ENCODE measurements around the gene TBCD. TPM values are rescaled to one million over a fixed set of nuclear protein-coding genes. Genes with fewer than 3 reads are reported as not detected.

TBCD gene
- total RNA-seq, 2 experiments from 2014 or later: 71.8 to 75.3 TPM

DNA sequence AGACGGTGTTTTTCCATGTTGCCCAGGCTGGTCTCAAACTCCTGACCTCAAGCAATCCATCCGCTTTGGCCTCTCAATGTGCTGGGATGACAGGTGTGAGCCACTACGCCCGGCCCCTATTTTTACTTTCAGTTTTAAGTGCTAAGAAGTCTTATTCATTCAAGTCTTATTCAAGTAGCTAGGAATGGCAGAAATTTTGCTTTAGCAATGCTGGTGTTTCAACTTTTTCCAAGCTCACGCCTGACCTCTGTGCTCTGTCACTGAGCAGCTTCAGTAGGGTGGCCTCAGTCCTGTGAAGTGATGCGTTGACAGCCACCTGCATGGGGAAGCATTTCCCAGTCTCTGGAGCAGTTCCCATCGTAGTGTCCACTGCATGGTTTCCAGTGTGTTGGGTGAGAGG is 75.1 kb downstream of the TBCD start:
- Mint-ChIP-seq H3K36me3 (ENCODE audit: low read depth) (peaks cover 22% of the 10 kb centered on the region), H3K4me3 (no peak overlapping the region), H3K4me1 (ENCODE audit: low read depth) (no peaks in the 10 kb centered on the region), H3K27ac (no peak overlapping the region), H3K9me3 (no peaks in the 10 kb centered on the region), H3K27me3 (ENCODE audit: low read depth) (no peaks in the 10 kb centered on the region)
- intact Hi-C loops (cut with micrococcal nuclease): no loop called here
- no peak for DNase-seq
- CTCF ChIA-PET: no interaction called here

DNA sequence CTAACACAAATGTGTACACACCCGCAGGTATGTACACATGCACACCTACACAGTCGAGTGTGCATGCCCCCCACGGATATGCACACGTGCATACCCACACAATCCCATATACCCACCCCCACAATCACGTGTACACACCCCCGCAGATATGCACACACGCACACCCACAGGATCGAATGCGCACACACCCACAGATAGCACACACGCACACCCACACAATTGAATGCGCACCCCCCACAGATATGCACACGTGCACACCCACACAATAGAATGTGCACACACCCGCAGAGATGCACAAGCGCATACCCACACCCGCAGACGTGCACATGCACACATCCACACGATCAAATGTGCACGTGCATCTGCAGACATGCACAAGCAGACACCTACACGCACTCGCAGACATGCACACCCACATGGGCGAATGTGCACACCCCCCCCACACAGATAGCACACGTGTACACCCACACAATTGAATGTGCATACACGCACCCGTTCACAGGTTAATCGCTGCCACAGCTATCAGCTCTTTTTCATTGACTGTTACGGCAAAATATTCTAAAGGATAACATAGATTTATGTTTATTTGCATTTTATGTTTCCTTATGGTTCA is 77.1 kb downstream of the TBCD start:
- peaks cover 17% of the 10 kb centered on the region for H3K36me3 Mint-ChIP-seq (ENCODE audit: low read depth)
- H3K4me3 Mint-ChIP-seq: no peak overlapping the region
- H3K27ac Mint-ChIP-seq: no peak overlapping the region
- CTCF ChIA-PET: no interaction called here
- no peak for DNase-seq
- intact Hi-C loops (cut with micrococcal nuclease): no loop called here
- H3K9me3 Mint-ChIP-seq: no peaks in the 10 kb centered on the region
- H3K4me1 Mint-ChIP-seq (ENCODE audit: low read depth): no peaks in the 10 kb centered on the region
- no peaks in the 10 kb centered on the region for H3K27me3 Mint-ChIP-seq (ENCODE audit: low read depth)

- Mint-ChIP-seq H3K36me3 (ENCODE audit: low read depth) (peaks cover 17% of the 10 kb centered on the region), H3K4me1 (ENCODE audit: low read depth) (no peaks in the 10 kb centered on the region), H3K9me3 (no peaks in the 10 kb centered on the region), H3K4me3 (no peak overlapping the region), H3K27ac (no peak overlapping the region), H3K27me3 (ENCODE audit: low read depth) (no peaks in the 10 kb centered on the region)
- CTCF ChIA-PET: interaction anchor here (0.6 to 0.7 kb wide), 2 partner anchors 13 to 428 kb away, joined by 4 read pairs; no protein-coding TSS in a partner anchor
- no peak for DNase-seq
- intact Hi-C loops (cut with micrococcal nuclease): no loop called here
Measured at GRCh38 chr17:82830249-82830661, 78.4 kb downstream of the TBCD start.

GRCh38 chr17:82831041-82831817 is 79.4 kb downstream of the TBCD start:
- Mint-ChIP-seq H3K36me3 (ENCODE audit: low read depth) (peaks cover 17% of the 10 kb centered on the region), H3K4me1 (ENCODE audit: low read depth) (no peaks in the 10 kb centered on the region), H3K9me3 (no peaks in the 10 kb centered on the region), H3K4me3 (no peak overlapping the region), H3K27me3 (ENCODE audit: low read depth) (no peaks in the 10 kb centered on the region), H3K27ac (no peak overlapping the region)
- intact Hi-C loops (cut with micrococcal nuclease): no loop called here
- CTCF ChIA-PET: no interaction called here
- DNase-seq: no peak

- intact Hi-C loops (cut with micrococcal nuclease): no loop called here
- Mint-ChIP-seq H3K9me3 (no peaks in the 10 kb centered on the region), H3K36me3 (ENCODE audit: low read depth) (peaks cover 17% of the 10 kb centered on the region), H3K27ac (no peak overlapping the region), H3K4me1 (ENCODE audit: low read depth) (no peaks in the 10 kb centered on the region), H3K27me3 (ENCODE audit: low read depth) (no peaks in the 10 kb centered on the region), H3K4me3 (no peak overlapping the region)
- CTCF ChIA-PET: no interaction called here
- no peak for DNase-seq
Measured at GRCh38 chr17:82831818-82832200, 79.9 kb downstream of the TBCD start.

- no peak for DNase-seq
- intact Hi-C loops (cut with micrococcal nuclease): no loop called here
- Mint-ChIP-seq H3K27me3 (ENCODE audit: low read depth) (no peaks in the 10 kb centered on the region), H3K9me3 (no peaks in the 10 kb centered on the region), H3K36me3 (ENCODE audit: low read depth) (peaks cover 15% of the 10 kb centered on the region), H3K27ac (no peak overlapping the region), H3K4me3 (no peak overlapping the region), H3K4me1 (ENCODE audit: low read depth) (no peaks in the 10 kb centered on the region)
- CTCF ChIA-PET: no interaction called here
Measured at GRCh38 chr17:82832411-82832810, 80.5 kb downstream of the TBCD start.

GRCh38 chr17:82832881-82833475 is 81.1 kb downstream of the TBCD start:
- no peak overlapping the region for H3K27ac Mint-ChIP-seq
- H3K36me3 Mint-ChIP-seq (ENCODE audit: low read depth): peaks cover 9% of the 10 kb centered on the region

DNA sequence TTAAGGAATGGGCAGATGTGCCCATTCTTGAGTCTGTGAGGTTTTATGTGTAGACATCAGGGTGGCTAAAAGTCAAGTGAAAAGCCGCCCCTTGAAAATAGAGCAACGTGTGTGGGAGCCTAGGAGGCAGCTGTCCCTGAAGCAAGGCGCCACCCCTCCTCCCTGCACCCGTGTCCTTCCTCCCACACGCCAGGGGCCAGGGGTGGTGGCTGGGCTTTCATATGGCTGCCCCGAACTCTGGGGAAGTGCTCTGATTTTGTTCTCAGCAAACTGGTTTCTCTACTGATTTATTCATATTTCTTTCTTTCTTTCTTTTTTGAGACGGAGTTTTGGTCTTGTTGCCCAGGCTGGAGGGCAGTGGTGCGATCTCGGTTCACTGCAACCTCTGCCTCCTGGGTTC is 83.3 kb downstream of the TBCD start:
- H3K4me3 Mint-ChIP-seq: no peak overlapping the region
- H3K9me3 Mint-ChIP-seq: no peaks in the 10 kb centered on the region
- H3K36me3 Mint-ChIP-seq (ENCODE audit: low read depth): peaks cover 3% of the 10 kb centered on the region
- no peak overlapping the region for H3K27ac Mint-ChIP-seq
- no peaks in the 10 kb centered on the region for H3K4me1 Mint-ChIP-seq (ENCODE audit: low read depth)
- CTCF ChIA-PET: interaction anchor here (0.7 kb wide), 1 partner anchor 34 kb away, joined by 3 read pairs; no protein-coding TSS in a partner anchor
- H3K27me3 Mint-ChIP-seq (ENCODE audit: low read depth): no peaks in the 10 kb centered on the region
- intact Hi-C loops (cut with micrococcal nuclease): no loop called here
- no peak for DNase-seq

More at GRCh38 chr17:82832881-82833475, 81.1 kb downstream of the TBCD start:
- intact Hi-C loops (cut with micrococcal nuclease): no loop called here
- no peaks in the 10 kb centered on the region for H3K4me1 Mint-ChIP-seq (ENCODE audit: low read depth)
- CTCF ChIA-PET: no interaction called here
- no peaks in the 10 kb centered on the region for H3K27me3 Mint-ChIP-seq (ENCODE audit: low read depth)
- no peak for DNase-seq
- no peak overlapping the region for H3K4me3 Mint-ChIP-seq
- no peaks in the 10 kb centered on the region for H3K9me3 Mint-ChIP-seq

GRCh38 chr17:82835766-82836512 is 84.1 kb downstream of the TBCD start:
- Mint-ChIP-seq H3K9me3 (no peaks in the 10 kb centered on the region), H3K27ac (no peak overlapping the region)
- CTCF ChIA-PET: no interaction called here

DNA sequence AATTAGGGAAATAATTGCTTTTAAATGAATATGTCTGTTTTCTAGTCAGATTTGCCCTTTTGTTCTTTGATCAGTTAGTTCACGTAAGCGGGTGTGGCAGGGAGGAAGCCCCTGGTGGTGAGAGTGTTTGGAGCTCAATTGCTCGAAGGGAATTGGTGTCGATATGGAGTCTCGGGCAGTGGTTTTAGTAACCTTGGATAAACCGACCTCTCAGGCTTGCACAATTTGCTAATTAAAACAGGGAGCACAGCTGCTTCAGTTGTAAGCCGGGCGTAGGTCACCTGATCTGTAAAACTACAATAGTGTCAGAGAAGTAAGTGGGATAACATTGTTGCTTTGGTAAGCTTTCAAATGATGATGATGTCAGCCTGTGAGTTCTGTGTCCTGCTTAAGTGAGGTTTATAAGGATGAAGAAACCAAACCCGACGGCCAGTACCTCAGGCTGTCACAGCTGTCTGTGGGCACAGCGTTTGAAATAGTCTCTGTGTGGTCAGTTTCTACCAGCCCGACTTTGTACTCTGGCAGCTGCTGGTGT is 85.0 kb downstream of the TBCD start:
- H3K27me3 Mint-ChIP-seq (ENCODE audit: low read depth): no peaks in the 10 kb centered on the region
- no peak overlapping the region for H3K27ac Mint-ChIP-seq
- H3K4me3 Mint-ChIP-seq: no peak overlapping the region
- no peak for DNase-seq
- no peaks in the 10 kb centered on the region for H3K9me3 Mint-ChIP-seq
- H3K36me3 Mint-ChIP-seq (ENCODE audit: low read depth): peaks cover 3% of the 10 kb centered on the region
- intact Hi-C loops (cut with micrococcal nuclease): no loop called here
- CTCF ChIA-PET: interaction anchor here (0.5 kb wide), 1 partner anchor 61 kb away, joined by 5 read pairs; no protein-coding TSS in a partner anchor
- H3K4me1 Mint-ChIP-seq (ENCODE audit: low read depth): no peaks in the 10 kb centered on the region

More at GRCh38 chr17:82835766-82836512, 84.1 kb downstream of the TBCD start:
- no peaks in the 10 kb centered on the region for H3K4me1 Mint-ChIP-seq (ENCODE audit: low read depth)
- no peak for DNase-seq
- H3K27me3 Mint-ChIP-seq (ENCODE audit: low read depth): no peaks in the 10 kb centered on the region
- intact Hi-C loops (cut with micrococcal nuclease): no loop called here
- no peak overlapping the region for H3K4me3 Mint-ChIP-seq
- H3K36me3 Mint-ChIP-seq (ENCODE audit: low read depth): peaks cover 3% of the 10 kb centered on the region

DNA sequence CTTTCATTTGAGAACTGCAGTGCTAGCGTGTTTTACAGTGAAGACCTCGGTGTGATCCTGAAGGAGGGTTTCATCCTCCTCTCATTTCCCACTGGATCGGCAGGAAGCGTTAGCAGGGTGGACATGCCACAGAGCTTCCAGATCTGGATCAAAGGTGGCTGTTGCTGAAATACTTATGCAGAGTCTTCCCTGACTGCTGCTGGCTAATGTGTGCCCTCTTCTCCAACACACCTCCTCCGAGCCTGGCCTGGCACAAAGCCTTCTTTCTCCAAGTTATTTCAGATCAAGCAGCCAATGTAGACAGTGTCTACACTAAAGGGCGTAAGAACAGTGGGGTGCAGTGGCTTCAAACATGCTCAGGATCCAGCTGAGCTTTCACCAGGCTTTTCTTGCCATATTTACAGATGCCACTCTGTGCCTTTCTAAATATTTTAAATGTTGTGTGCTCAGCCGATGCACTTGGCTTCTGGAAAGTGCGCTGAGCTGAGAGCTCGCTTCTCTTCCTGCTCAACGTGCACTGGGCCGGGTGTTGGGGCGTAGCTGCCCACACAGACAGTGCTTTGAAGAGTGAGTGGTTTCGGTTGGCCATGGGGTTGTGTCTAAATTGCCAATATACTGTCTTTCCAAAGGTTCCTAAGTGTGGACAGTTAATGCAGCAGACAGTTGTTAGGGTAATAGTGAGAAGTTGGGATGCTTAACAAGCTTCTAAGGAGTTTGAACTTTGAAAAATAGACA is 85.9 kb downstream of the TBCD start:
- no peak overlapping the region for H3K27ac Mint-ChIP-seq
- no peaks in the 10 kb centered on the region for H3K27me3 Mint-ChIP-seq (ENCODE audit: low read depth)
- intact Hi-C loops (cut with micrococcal nuclease): no loop called here
- CTCF ChIA-PET: interaction anchor here (0.5 kb wide), 1 partner anchor 60 kb away, joined by 5 read pairs; no protein-coding TSS in a partner anchor
- H3K9me3 Mint-ChIP-seq: no peaks in the 10 kb centered on the region
- H3K4me3 Mint-ChIP-seq: no peak overlapping the region
- H3K36me3 Mint-ChIP-seq (ENCODE audit: low read depth): peaks cover 1% of the 10 kb centered on the region
- H3K4me1 Mint-ChIP-seq (ENCODE audit: low read depth): no peaks in the 10 kb centered on the region
- DNase-seq: no peak
